Measurements from ENCODE around the gene NUDT6. TPM values are rescaled to one million over a fixed set of nuclear protein-coding genes. Genes with fewer than 3 reads are reported as not detected.

Gene NUDT6
- total RNA-seq, 1 donor from 2014 or later, result 11.6 TPM

GRCh38 chr4:122928930-122929329, 6.5 kb upstream of the NUDT6 start:
- intact Hi-C loops (cut with DNase I), result no loop called here
- TF ChIP-seq CTCF (IDR thresholded peaks at IDR 0.05), result no peak
- no peak overlapping the region for H3K4me3 ChIP-seq
- H3K36me3 ChIP-seq, result peaks cover 6 to 19% of the 10 kb centered on the region in 2 donors
- DNase-seq (ENCODE audit: low spot score in 2 of 2), result no peak
- H3K27ac ChIP-seq, result no peak overlapping the region
- H3K27me3 ChIP-seq, result no peaks in the 10 kb centered on the region
- no peaks in the 10 kb centered on the region for H3K9me3 ChIP-seq
- peaks cover 0 to 4% of the 10 kb centered on the region in 2 donors for H3K4me1 ChIP-seq

- Histone ChIP-seq H3K9me3 (no peaks in the 10 kb centered on the region), H3K27me3 (no peaks in the 10 kb centered on the region), H3K4me1 (peaks cover 4 to 12% of the 10 kb centered on the region in 2 donors), H3K36me3 (no peaks in the 10 kb centered on the region), H3K27ac (peak overlapping the region; percentile 71 to 77), H3K4me3 (peak overlapping the region; percentile 76 to 85)
- intact Hi-C loops (cut with DNase I), result loop anchor here (2.0 to 5.0 kb wide), 3 partner anchors 96 to 190 kb away; partner anchors contain the start of genes BBS12 and FGF2
- TF ChIP-seq CTCF (IDR thresholded peaks at IDR 0.05), result peak in 1 of 3 experiments; percentile 5
- DNase-seq (ENCODE audit: low spot score in 2 of 2), result peak in 1 of 2 donors; percentile 92
These were observed 597 bp upstream of the NUDT6 start for GRCh38 chr4:122922877-122923511.

- Histone ChIP-seq H3K27ac (peak overlapping the region; percentile 71 to 77), H3K4me1 (peaks cover 4 to 12% of the 10 kb centered on the region in 2 donors), H3K27me3 (no peaks in the 10 kb centered on the region), H3K9me3 (no peaks in the 10 kb centered on the region), H3K4me3 (peak overlapping the region; percentile 76 to 85), H3K36me3 (no peaks in the 10 kb centered on the region)
- intact Hi-C loops (cut with DNase I), result loop anchor here (5.0 kb wide), 1 partner anchor 94 kb away; the partner anchor contains the start of gene FGF2
- TF ChIP-seq CTCF (IDR thresholded peaks at IDR 0.05), result no peak
- no peak for DNase-seq (ENCODE audit: low spot score in 2 of 2)
These were observed 1.1 kb downstream of the NUDT6 start for GRCh38 chr4:122921300-122921699.

GRCh38 chr4:122920473-122920872, 1.9 kb downstream of the NUDT6 start:
- TF ChIP-seq CTCF (IDR thresholded peaks at IDR 0.05), result no peak
- intact Hi-C loops (cut with DNase I), result loop anchor here (5.0 kb wide), 1 partner anchor 93 kb away; the partner anchor contains the start of gene FGF2
- no peak overlapping the region for H3K27ac ChIP-seq
- H3K4me1 ChIP-seq, result peaks cover 4 to 12% of the 10 kb centered on the region in 2 donors
- H3K27me3 ChIP-seq, result no peaks in the 10 kb centered on the region
- H3K4me3 ChIP-seq, result no peak overlapping the region
- DNase-seq (ENCODE audit: low spot score in 2 of 2), result no peak
- no peaks in the 10 kb centered on the region for H3K9me3 ChIP-seq
- no peaks in the 10 kb centered on the region for H3K36me3 ChIP-seq

GRCh38 chr4:122917731-122918130, 4.7 kb downstream of the NUDT6 start:
- no peaks in the 10 kb centered on the region for H3K27me3 ChIP-seq
- TF ChIP-seq CTCF (IDR thresholded peaks at IDR 0.05), result no peak
- H3K4me1 ChIP-seq, result peaks cover 3 to 4% of the 10 kb centered on the region in 2 donors
- H3K4me3 ChIP-seq, result no peak overlapping the region
- intact Hi-C loops (cut with DNase I), result loop anchor here (10.0 kb wide), 1 partner anchor 253 kb away; no protein-coding TSS in a partner anchor
- H3K36me3 ChIP-seq, result no peaks in the 10 kb centered on the region
- no peaks in the 10 kb centered on the region for H3K9me3 ChIP-seq
- no peak overlapping the region for H3K27ac ChIP-seq
- DNase-seq (ENCODE audit: low spot score in 2 of 2), result no peak

Measured in ascending aorta (tissue), 2 donors.